HG03139 (cell line): ENCODE data around the gene SPINK8.
"Not testable (repeated sequence)": the region's sequence is repeated elsewhere in the genome, so short reads cannot be mapped to it uniquely, and the experiment has no call there.

ENCODE experiments used
- ATAC-seq: cut with Tn5 transposase; IDR thresholded peaks from one replicate; pipeline ENCODE4 v1.9.1; 2021; ENCODE audit not compliant: unreplicated experiment

SPINK8 gene

DNA sequence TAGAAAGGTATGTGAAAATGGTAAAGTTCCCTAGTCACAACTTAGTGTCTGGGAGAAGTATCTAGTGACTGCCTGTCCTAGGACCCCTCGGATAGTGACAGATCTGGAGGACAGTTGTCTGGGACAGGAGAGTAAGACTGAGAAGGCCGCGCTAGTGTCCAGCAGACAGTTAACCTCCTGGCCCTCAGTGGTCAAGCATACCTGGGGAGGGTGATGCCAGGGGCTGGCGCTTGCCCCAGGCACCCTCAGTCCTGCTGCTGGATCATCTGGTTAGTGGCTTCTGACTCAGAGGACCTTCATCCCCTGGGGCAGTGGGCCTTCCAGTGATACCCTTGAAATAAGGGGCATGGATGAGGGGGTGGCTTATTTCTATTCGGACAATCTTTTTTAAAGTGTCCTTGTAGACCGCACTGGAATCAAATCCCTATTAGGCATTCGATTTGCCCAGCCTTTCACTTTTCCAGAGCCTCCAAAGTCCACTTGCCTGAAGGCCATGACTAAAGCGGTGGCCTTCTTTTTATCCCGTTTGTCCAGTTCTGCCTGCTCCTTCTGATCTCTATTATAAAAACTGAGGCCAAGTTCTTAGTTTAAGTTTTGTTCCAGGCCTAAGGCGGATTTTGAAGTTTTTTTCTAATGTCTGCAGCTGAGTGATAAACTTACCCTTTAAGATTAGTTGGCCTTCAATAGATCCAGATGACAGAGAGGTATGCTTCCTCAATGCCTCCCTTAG lies 1.6 kb downstream of the SPINK8 start:
- ATAC-seq = not testable (repeated sequence)

DNA sequence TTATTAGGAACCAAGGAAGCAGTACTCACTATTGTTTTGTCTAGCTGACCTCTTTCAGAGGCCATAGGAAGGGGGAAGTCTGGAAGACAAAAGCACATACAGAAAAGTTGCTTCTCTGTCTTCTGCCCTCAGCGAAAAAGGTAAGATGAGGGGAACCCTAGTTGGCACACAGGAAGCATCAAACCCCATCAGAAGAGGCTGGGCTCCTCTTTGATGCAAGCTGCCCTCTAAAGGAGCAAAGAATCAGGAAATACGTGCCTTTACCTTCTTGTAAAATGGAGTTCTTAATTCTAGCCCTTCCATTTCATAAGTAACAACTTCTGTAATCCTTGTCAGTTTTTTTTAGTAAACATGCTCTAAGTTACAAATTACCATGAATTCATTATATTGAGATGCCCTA lies 12.5 kb downstream of the SPINK8 start:
- ATAC-seq = no peak

DNA sequence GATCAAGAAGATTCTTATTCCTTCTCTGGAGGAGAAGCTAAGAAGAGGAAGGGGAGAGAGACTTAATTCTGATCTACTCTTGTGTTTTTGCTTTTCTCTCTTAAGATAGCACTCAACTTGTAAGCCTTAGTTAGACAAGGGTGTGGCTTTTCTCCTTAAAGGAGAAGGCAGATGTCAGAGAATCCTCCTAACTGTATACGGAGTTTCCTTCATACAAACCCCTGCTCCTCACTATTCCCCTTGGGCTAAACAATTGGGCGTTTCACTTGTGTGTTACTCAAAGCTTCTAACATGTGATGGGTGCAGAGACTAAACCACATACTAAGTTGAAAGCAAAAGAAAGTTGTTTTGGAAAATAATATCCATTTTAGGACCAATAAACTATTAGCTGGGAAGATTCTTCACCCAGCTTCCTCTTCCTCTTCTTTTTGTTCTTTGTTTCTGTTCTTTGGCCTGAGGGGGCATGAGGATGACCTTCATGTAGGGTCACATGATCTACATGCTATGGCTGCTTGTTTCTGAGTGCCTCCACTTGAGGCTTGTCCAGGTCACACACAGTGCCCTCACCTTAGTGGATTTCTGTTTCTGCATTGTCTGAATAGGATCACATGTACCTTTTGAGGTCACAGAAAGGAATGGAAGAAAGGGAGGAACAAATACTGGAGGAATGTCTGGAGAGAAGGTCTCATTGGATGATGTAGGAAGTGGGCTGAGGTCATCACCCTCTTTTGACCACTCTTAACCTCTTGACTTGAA lies 14.6 kb downstream of the SPINK8 start:
- ATAC-seq = no peak

- no peak for ATAC-seq
These were observed 18.9 kb downstream of the SPINK8 start for GRCh38 chr3:48314542-48314941.

DNA sequence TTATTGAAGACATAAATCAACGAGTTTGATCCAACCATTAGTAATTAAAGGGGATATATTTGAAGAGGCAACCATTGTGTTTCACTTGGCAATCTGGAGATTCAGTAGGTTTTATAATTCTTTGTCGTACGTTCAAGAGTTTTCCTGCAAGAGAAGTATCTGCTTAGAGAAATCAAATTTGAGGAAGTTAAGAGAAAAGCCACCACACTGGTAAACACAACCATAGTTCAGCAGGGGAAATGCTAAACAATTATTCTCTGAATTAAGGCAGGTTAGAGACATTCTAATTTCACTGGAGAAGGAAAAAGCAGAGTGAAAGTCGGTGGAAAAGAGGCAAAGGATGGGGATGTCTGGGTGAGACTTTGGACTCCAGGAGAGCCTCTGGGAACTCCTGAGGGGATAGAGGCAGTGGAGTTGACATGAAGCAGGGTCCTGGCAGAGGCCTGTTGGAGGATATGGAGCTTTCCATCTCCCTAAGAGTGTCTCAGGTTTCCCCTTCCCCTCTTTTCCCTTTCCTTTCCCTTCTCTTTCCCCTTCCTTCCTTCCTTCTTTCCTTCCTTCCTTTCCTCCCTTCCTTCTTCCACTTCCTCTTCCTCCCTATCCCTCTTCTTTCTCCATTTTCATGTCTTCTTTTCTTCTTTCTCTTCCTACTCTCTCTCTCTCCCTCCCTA lies 26.5 kb downstream of the SPINK8 start:
- ATAC-seq = no peak

DNA sequence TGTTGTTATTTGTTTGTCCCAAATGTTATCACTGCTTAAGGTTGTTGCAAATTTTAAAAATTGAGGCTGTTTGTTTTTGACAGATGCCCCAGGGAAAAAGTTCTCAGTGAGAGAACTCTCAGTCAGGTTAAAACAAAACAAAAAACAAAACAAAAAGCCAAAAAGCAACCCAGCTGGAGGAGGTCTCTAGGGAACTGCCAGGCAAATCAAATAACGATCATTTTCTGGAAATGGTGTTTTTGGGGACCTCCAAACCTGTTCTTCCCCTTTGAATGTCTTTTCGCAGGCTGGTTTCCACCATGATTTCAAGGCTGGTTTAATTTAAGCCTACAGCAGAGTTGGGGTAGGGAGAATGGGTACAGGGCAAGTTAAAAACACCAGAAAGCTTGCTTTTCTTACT lies 27.2 kb downstream of the SPINK8 start:
- ATAC-seq = no peak

DNA sequence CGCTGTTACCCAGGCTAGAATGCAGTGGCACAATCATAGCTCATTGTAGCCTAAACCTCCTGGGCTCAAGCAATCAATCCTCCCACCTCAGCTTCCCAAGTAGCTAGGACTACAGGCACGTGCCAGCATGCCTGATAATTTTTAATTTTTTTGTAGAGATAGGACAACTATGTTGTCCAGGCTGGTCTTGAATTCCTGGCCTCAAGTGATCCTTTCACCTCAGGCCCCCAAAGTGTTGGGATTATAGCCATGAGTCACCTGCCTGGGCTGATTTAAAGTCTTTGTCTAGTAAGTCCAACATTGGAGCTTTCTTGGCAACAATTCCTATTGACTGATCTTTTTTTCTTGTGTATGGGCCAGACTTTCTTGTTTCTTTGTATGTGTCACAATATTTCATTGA lies 28.1 kb downstream of the SPINK8 start:
- no peak for ATAC-seq

DNA sequence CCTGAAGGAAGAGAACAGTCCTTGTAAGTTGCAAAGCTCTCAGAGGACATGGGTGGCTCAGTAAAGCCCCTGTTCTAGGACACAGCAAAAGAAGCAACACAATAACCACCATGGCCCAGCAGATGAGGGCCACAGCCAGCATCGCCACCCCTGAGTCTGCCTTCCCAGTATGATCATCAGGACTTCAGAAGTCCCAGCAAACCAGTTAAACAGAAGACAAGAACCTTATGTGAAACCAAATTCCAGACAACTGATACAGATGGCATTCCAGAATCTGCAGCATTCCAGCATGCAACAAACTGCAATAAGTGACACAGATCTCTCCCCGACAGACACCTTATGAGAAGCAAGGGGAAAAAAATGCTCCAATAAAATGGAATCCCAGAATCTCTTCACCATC lies 30.4 kb downstream of the SPINK8 start:
- ATAC-seq = no peak

DNA sequence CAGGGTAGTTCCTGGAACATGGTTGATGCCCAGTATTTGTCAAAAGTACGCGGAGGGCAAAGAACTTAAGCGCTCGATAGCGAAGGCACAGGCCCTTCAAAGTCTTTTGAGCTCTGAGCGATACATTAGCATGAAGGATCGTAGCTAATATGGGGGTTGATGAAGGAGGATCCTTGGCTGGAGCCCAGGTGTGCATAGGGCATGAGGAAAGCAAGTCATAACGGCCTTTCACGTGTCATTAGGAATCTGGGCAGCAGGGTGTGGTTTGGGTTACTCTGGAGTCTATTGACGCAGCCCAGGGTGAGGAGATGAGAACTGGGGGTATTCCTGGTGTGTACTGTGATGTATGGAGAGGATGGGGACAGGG lies 31.7 kb downstream of the SPINK8 start:
- ATAC-seq = no peak

DNA sequence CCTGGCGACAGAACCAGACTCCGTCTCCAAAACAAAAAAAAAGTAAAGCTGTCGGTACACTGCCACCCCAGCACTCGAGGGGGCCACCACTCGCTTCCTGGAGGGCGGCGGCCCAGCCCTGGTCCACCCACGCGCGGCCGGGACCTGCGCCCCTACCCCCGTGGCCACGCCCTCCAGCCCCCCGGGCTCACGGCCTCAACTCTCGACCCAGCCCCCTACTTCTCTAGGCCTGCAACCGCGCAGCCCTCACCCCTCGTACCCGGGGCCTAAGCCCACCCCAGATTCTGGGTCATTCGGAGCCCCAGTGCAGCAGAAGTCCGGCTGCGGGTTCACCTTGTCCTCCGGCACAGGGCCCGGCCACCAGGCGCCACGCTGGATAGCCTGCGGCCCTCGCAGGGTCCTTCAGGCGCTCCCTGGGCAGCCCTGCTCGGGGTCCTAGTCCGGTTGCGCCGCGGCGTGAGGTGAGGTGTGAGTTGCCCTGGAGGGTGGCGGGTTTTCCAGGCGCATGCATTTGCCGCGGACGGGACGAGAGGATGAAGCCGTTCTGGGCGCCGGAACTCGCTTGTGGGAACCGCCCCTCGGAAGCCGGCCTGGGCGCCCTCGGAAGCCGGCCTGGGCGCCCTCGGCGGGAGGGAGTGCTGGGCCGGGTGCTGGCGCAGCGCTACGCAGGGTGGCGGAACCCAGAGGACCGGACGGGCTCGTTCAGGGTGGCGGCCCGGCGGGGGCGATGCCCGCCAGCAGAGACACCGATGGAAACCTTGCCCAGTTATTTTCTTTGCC lies 32.3 kb downstream of the SPINK8 start, which contains the start of gene NME6:
NME6 (minus strand) TSS at position 348 of the 780 bp plus-strand sequence.
- ATAC-seq = peak; percentile 52

DNA sequence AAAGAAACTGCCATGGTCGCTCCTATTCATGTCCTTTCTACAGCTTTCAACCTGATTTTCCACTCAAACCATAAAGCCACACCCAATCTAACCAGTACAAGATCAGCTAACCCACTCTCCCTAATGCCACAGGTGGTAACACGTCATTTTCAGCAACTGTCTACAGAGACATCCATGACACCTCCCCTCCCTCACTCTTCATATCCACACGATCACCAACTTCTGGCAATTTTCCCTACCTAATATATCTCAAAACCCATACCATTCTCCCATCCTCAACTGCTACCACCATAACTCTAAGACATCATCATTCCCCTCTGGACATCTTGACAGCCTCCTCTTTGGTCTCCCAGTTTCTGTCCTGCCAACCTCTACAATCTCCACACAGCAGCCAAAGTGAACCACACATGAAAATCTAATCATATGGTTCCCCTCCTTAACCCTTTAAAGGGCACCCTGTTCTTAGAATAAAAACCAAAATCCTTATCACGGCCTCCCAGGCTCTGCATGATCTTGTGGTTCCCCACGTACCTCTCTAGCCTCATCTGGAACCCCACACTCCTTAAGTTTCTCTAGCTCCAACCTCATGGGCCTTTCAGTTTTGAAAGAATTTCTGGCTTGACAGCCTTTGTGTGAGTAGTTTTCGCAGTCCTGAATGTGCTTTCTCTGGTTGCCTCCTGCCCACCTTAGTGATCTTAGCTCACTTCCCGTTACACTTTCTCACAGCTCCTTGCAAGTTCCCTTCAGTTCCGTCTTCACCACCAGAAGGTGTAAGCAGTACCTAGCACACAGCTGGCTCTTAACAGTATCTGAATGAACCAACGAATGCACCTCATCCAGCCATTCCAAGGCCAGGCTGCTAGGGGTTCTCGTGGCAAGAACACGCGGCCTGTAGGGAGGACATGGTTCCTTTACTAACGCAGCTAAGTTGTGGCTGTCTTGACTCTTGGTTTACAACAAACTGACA lies 33.4 kb downstream of the SPINK8 start:
- no peak for ATAC-seq

- no peak for ATAC-seq
These were observed 36.2 kb downstream of the SPINK8 start for GRCh38 chr3:48297111-48297810.

GRCh38 chr3:48296699-48297098 lies 36.8 kb downstream of the SPINK8 start:
- ATAC-seq = no peak

GRCh38 chr3:48294611-48295263 lies 38.7 kb downstream of the SPINK8 start:
- no peak for ATAC-seq

DNA sequence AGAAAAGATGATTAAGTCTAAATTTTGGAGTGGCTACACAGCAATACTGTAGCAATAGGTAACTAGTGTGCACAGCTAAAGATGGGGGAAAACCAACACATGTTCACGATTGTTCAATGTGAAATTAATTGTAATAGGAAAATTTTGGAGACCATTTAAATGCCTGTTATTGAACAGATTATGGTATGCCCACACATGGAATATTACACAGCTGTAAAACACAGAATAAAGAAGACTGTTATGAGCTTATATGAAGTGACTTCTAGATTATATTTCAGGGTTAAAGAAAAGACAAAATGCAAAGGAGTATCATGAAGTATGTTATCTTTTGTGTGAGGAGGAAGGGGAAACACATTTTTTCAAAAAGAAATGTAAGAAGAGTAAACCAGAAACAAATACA lies 43.8 kb downstream of the SPINK8 start:
- ATAC-seq = no peak

DNA sequence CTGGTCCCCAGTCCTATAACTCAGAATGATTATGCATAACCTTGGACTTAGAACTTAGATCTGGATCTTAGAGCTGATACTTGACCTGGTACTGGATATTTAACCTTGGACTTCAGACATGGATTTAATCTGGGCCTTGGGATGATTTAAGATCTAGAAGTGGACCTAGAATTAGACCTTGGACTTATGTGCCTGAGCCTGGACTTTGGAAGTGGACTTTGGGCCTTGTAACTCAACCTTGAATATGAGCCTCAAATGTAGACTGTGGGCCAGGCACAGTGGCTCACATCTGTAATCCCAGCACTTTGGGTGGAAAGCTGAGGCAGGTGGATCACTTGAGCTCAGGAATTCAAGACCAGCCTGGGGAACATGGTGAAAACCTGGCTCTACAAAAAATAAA lies 46.4 kb downstream of the SPINK8 start:
- ATAC-seq = no peak

GRCh38 chr3:48286308-48286707 lies 47.2 kb downstream of the SPINK8 start:
- no peak for ATAC-seq

- ATAC-seq = no peak
These were observed 47.8 kb downstream of the SPINK8 start for GRCh38 chr3:48285675-48286074.

DNA sequence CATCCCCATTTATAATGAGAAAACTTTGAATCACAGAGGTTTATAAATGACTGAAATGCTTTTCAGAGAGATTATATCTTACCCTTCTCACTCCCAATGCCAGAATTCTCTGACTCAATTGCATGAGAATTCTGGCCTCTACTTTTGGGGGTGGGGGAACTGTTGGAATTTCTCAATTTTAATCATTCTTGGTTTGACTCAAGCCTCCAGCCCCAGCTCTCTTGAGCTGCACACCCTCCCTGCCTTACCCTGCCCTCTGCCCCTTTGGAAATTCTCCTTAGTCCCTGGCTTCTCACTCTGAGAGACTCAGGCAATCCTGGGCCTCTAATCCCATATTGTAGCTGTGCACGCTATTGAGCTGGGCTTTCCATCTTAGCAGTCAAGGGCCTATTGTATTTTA lies 48.3 kb downstream of the SPINK8 start:
- no peak for ATAC-seq
